Ureter (tissue), 1 donor: ENCODE data around the gene PKHD1. TPM values are rescaled to one million over a fixed set of nuclear protein-coding genes. Genes with fewer than 3 reads are reported as not detected.

Source experiments
- DNase-seq: peaks from one replicate; pipeline ENCODE4 v3.0.0-alpha.2; 2020; ENCODE audit warnings: low spot score
- total RNA-seq: library from RNA; stranded (reverse); gene quantifications from one replicate; pipeline ENCODE4 v1.2.4, GENCODE V29; 2023
- donor health status: DM: yes; HTN: yes; CAD: no.

The PKHD1 gene, protein sequence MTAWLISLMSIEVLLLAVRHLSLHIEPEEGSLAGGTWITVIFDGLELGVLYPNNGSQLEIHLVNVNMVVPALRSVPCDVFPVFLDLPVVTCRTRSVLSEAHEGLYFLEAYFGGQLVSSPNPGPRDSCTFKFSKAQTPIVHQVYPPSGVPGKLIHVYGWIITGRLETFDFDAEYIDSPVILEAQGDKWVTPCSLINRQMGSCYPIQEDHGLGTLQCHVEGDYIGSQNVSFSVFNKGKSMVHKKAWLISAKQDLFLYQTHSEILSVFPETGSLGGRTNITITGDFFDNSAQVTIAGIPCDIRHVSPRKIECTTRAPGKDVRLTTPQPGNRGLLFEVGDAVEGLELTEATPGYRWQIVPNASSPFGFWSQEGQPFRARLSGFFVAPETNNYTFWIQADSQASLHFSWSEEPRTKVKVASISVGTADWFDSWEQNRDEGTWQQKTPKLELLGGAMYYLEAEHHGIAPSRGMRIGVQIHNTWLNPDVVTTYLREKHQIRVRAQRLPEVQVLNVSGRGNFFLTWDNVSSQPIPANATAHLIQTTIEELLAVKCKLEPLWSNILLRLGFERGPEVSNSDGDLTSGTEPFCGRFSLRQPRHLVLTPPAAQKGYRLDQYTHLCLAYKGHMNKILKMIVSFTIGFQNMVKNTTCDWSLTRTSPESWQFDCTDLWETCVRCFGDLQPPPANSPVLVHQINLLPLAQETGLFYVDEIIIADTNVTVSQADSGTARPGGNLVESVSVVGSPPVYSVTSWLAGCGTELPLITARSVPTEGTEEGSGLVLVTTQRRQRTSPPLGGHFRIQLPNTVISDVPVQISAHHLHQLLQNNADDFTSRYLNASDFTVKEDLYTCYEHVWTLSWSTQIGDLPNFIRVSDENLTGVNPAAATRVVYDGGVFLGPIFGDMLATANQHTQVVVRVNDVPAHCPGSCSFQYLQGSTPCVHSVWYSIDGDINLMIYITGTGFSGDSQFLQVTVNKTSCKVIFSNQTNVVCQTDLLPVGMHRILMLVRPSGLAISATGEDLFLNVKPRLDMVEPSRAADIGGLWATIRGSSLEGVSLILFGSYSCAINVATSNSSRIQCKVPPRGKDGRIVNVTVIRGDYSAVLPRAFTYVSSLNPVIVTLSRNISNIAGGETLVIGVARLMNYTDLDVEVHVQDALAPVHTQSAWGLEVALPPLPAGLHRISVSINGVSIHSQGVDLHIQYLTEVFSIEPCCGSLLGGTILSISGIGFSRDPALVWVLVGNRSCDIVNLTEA (N-terminal part only)
- 13.3 TPM for total RNA-seq

DNA sequence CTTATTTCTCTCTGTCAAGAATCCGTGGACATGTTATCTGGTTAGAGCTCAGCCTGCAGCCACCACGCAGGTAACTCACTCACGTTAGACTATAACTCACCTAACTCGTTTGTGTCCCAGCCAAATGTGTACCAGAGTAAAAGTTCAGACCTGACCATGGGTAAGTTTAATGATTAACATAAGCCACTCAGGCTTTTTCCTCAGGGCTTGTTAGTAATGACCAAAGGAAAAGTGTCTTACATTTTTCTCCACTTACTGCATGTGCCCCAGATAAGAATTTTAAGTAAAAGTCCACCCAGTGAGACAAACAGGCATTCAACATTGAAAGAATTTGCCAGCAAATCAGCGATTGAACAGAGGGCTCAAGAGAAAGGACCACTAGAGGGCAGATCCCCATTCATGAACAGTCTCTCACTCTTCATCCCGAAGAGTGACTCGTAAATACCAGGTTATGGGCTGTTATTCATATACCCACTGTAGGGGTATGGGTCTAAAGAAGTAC lies at the start of gene PKHD1:
PKHD1 (minus strand) TSS at position 116 of the 502 bp plus-strand sequence. CDS start 2,680 bp downstream, outside the sequence.
- peak; percentile 48 for DNase-seq

DNA sequence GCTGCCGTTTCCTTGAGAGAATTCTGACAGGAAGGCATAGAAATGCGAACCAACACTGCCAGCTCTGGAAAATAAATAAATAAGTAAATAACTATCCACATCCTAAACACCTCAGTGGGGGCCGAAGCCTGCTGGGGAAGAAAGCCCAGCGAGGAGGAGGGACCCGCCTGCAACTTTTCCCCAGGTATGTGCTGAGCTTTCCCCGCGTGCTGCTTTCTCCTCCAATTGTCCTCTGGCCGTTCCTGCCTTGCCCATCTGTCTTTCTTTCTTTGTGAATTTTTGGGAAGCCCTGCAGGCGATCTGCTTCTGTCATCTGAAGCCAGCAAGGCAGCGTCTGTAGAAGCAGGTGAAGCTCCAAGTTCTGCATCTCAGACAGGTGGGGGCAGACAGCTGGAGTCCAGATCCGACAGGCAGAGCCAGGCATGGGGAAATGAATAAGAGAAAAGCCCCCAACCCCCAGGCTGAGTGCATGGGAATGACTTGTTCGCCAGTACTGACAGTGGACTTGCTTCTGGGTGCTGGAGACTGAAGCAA lies 49.6 kb upstream of the PKHD1 start:
- no peak for DNase-seq

DNA sequence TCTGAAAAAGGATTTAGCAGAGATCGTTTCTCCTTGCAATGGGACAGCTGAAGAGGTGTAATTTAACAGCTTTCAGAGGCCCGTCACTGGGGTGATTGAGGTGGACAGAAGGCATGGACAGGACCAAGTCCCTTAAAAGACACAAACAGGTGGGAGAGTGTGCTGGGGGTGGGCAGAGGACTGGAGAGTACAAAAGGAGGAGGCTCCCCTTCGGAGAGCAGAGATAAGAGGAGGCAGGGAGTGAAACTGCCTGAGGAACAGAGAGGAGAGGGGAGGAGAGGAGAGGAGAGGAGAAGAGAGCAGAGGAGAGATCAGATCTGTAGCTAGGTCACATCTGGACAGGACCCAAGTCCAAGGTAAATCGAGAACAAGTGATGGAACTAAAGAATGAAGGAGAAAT lies 48.6 kb upstream of the PKHD1 start:
- no peak for DNase-seq

DNA sequence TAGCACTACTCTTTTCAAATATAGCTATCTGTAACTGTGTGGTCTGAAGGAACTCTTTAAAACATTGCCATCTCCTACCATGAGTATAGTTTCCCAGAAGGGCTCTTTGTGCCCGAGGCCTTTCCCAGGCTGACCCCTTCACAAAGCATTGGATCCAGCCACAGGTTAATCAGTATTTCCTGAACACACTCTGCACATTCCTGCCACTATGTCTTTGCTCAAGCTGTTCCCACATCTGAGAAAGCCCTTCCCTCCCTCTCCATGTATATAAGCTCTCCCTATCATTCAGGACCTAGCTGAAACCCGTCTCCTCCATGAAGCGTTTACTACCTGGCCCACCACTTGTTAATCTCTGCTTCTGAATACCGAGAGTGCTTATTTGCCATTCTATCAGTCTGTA lies 47.8 kb upstream of the PKHD1 start:
- DNase-seq = no peak

DNA sequence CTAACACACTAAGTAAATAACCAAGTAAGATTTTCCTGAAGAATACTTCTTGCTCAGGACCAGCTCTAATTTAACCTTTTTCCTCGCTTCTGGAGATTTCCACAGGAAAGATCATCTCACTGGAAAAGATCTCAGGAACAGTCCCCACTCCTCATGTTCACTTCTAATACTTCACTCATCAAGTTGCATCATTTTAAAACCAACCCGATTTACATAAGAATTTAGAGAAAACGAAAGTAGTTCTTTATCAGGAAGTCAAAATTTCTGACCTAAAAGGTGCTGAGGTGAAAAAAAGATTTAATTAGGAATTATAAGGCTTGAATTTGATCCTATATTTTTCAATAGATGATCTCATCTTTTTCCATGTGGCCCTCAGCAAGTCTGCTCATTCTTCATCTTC lies 46.6 kb upstream of the PKHD1 start:
- no peak for DNase-seq

DNA sequence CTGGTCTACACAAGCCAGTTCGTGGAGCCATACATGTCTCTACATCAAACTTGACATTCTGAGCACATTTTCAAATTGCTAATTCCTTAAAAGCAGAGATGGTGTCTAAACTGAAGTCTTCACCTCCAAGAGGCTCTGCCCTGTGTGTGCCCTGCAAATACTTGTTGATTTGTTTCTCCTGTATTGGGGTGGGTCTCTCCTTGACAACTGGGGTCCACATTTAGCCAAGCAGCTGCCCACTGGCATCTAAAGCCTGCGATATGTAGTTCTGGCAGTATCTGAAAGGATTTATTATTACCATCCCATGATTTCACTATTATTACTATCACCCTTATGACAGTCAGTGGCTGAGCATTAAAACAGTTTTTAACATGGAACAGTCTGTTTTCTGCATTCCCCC lies 45.9 kb upstream of the PKHD1 start:
- DNase-seq = no peak

DNA sequence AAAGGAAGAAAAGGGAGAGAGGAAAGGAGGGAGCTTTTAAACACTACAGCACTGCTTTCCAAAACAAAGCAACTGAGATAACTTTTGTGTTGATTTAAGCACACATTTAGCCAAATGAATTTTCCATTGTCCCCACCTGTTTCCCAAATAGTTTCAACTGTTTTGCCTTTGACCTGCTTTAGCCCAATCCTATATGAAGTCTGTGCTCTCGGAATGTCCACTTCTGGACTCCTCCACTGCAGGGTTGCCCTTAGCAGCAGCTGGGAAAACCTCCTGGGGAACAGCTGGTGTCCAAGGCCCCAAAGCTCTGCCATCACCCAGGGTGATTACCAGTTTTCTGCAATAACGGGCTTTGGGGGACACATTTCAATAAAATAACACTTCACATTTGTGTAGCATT lies 44.9 kb upstream of the PKHD1 start:
- DNase-seq = no peak

DNA sequence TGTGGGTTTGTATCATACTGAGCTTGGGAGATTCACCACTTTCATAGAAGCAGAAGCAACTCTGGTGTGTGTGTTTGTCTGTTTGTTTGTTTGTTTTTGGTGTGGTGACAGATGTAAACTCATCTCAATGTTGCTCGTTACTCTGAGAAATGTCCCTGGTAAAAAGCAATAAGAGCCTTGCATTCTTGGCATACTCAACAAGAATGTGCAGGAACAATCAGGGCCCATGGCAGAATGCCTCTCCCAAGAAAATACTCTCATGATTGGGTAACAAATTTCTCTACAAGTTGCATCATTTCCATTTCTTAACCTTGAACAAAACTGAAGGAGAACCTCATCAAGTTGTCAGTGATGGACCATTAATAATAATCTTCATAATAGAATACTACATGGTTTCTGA lies 43.0 kb upstream of the PKHD1 start:
- no peak for DNase-seq

DNA sequence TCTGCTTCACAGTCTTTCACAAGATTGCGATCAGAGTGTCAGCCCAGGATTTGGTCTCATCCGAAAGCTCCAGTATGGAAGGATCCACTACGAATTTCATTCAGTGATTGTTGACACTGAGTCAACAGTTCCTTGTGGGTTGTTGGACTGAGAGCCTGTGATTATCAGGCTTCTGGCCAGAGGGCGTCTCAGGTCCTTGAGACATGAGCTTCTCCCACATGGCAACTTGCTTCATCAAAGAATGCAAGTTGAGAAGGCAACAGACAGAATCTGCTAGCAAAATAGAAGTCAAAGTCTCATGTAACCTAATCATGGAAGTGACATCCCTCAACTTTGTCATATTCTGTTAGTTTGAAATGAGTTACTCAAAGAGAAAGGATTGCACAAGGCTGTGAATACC lies 40.5 kb upstream of the PKHD1 start:
- DNase-seq = no peak

DNA sequence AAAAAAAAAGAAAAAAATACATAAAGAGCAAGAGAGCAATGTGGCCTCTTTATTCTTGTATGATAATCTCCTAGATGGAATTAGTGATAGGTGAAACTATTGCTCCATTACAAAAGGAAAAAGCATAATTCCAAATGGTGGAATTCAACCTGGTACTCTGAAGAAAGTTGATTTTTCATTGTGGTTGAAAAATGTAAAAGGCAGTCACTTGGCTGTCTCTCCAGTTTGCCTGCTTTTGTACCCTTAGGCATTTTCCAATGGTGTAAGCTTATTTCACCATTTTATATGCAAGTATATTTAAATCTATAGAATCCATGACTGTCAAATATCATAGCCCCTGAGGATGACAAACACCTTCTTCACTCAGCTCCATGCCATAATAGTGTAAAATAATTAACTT lies 38.8 kb upstream of the PKHD1 start:
- DNase-seq = no peak

DNA sequence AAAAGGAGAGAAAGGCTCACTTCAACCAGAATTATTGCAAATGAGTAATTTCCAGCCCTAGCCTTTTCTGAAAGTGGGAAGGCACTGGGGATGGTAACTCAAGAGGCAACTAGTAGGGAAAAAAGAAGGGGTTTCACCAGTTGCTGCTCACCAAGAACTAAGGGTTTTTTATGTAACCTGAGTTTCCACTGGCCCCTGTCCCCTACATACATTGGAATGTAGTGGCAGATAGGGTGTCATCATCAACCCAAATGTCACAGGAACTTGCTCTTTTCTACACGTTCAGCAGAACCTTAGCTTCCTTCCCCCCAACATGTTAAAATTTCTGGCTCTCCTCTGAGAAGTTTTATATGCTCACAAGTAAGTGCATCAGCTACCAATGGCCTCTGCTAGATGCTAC lies 38.2 kb upstream of the PKHD1 start:
- DNase-seq = no peak

DNA sequence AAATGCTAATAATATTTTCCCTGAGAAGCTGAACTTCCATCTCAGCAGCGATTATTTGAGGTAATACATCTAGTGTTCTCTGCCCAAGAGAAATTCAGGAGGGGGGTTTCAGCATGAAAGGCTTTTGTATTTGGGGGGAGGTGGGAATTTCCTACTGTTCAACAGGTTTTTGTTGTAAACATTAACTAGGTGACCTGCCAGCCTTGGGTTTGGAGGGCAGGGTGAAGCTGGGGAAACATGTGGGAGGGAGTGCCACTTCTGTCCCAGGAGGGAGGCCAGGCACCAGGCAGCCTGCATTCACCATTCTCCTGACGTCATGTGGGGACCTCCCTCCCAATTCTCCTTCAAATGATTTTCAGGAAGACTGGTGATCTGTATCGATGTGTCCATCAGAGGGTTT lies 37.7 kb upstream of the PKHD1 start:
- no peak for DNase-seq

DNA sequence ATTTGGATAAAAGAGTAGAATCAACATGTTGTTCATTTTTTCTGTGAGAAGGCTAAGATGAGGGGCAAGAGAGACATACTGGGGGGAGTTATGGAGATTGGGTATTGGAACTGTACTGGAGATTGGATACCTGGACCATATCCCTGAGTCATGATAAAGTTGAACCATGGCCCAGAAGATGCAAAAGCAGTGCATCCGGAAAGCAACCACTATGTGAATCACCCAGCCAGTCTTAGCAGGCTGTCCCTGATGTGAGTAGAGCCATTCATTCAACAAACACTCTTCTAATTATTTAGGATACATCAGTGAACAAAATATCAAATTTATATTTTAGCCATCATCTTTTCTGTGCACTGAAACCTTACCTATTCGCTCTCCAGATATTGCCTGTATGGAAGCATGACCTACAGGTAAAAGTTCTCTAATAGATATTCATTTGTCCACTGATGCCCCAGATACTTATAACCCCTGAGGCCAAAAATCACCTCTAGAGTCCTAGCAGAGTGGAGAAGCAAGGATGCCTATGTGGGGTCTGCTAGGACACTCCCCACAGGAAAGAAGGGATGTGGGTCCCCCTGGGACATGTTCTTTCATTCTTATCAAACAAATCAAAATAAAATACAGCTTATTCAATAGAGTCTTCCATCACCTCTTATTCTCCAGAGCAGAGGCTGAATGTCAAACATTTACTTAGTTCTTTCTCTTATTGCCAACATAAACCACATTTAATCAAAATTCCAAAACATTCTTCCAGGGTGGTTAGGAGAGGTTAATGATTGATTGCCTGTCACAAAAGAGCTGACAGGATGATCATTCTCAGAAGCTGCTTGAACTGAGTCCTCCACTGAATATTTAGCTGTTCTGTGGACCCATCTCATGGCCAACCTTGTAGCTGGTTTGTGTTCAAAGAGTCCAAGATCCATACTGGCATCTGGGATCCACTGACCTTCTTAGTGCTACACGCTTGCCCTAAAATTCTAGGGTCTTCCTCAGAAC lies 37.0 kb upstream of the PKHD1 start:
- DNase-seq = no peak

DNA sequence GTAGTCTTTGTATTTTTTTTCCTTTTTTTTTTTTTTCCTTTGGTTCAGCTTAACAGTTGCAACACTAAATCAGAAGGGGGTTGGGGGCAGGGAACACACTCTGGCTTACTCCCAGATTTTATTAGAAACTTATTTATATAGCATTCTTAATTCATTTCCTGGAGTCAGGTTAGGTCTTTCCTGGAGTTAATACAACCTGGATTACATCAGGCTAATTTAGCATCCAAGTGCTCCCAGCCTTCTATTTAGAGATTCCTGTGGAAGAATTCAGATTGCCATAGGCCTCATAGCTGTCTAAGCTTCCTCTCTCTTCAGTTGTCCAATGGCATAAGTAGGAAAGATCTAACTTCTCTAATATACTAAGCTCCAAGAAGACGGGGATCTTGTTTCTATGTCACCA lies 35.8 kb upstream of the PKHD1 start:
- no peak for DNase-seq

DNA sequence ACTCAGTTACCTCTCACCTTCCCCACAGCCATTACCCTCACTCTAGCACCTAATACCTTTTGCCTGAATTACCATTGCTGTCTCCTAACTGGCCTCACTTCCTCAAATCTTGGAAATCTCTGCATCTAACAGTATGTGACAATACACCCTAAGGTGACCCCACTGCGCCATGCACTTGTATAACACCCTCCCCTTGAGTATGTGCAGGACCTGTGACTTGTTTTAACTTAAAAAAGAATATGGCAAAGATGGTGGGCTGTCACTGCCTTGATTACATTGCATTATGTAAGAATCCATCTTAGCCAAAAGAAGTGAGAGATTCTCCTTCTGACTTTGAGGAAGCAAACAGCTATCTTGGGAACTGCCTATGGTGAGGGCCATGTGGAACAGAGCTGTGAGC lies 29.9 kb upstream of the PKHD1 start:
- no peak for DNase-seq

DNA sequence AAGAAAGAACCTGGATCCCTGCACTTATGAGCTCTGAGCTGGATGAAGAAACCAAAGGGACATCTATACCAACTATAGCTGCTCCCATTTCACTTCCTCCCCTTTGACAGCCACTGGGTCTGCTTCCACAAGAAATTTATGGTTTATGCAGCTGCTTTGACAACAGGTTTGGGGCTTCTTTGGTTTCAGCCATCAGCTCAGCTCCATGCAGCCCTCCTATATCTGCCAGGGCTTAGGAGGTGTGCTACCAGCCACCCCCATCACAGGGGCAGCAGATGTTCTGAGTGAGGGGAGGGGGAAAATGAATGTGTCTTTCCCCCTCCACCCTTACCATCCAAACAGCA lies 29.2 kb upstream of the PKHD1 start:
- DNase-seq = no peak

DNA sequence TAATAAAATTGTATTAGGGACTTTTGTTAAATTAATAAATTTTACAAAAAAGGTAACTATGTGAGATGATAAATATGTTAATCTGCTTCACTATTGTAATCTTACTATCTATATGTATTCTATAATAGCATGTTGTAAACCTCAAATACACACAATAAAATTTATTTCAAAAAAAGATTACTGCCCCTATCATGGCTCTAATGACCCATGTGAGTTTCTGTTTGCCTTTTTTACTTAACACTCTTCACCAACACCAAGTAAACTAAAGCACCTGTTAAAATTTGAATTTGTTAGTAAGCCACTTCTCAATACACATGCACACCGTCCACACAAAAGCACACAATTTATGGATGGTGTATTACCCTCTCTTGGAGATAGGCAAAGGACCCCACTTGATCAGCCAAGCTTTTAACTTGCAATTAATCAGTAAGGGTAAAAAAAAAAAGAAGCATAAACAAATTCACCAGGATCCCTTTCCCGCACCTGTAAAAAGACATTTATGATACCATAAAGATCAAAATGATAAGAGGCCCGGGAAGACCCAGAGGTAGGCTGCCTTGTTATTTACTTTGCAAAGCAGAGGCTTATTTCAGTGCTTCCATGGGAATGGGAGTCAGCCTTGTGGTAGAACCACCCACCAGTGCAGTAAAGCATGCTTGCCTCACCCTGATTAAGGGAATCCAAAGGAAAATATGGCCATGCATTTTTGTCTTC lies 28.6 kb upstream of the PKHD1 start:
- DNase-seq = no peak

DNA sequence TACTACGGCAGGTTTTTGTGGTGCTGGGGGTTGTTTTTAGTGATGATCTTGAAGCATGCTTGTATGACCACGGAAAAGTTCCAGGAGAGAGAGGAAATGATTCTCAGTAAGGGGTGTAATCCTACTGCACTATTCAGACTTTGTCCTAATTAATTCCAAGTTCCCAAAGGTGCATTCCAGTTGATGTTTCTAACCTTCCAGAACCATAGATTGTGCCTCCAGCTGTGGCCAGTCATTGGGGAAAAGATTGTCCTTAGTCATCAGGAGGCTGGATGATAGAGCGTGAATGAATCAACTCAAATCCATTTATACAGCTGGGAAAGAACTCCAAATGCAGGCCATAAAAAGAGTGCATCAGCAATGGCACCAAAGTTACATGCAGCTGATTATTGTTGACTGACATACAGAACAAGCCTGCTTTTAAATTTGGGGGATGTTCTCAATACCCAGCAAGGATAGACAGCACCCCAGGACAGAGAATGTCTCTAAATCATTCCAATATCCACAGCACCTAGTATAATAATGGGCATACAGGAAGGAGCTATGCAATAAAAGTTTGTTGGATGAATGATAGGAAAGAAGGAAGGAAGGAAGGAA lies 27.8 kb upstream of the PKHD1 start:
- no peak for DNase-seq

DNA sequence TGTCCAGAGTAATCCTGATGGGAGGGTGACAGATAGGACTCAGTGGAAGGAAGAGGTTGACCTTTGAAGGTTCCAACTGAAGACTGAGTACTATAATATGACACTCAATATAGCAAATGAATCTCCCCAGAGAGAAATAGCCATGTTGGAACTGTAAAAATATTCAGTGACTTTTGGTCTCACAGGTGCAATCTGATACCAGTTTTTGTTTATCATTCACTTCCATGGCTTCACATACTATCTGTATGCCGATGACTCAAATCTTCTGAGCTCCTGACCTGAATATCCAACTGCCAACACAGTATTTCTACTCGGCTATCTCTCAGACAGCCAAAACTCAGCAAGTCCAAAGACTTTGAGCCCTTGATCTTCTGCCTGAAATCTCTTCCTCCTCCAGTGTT lies 21.8 kb upstream of the PKHD1 start:
- no peak for DNase-seq

DNA sequence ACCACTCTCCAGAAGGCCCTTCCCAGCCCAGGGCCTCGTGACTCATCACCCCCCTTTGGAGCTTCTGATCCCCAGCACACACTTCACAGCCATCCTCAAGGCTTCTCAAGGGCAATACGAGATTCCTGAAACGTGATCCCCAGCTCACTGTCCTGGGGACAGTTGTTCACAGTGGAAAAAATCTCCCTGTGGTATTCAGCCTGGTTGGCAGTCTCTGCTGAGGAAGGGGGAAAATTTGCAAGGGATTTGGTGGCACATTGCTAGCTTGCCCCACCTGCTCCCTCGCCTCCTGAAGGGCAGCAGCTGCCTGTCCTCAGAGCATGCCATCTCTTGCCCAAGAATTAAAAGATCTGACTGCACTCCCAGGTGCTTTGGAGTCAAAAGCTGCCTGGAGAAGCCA lies 20.7 kb upstream of the PKHD1 start:
- DNase-seq = no peak
